ENCODE data around the gene RAB30. TPM values are rescaled to one million over a fixed set of nuclear protein-coding genes. Genes with fewer than 3 reads are reported as not detected.

Gene RAB30
- total and polyA plus RNA-seq, 2 donors from 2014 or later: 3.1 to 15.2 TPM

DNA sequence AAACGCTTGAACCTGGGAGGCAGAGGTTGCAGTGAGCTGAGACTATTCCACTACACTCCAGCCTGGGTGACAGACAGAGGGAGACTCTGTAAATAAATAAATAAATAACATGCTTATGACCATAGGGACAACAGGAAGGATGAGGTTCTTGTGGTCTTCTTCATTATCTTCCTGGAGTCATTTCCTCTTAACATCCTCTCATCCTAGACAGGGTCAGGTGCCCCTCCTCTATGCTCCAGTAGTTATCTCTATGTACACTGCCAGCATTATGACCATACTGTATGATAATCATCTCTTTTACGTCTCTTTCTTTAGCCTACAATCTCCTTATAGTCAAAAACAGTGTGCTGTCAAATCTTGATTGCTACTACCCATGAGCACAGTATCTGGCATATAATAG lies 17.7 kb downstream of the RAB30 start:
- DNase-seq: no peak
- no peak for TF ChIP-seq CTCF (IDR thresholded peaks at IDR 0.05; ENCODE audit: borderline replicate concordance, extremely low read depth, insufficient read depth)
- Histone ChIP-seq H3K27ac (ENCODE audit: low read depth in 2 of 2, low read length in 2 of 2) (no peak overlapping the region), H3K9me3 (ENCODE audit: control insufficient read depth in 2 of 3, insufficient read depth in 1 of 3, low read length in 3 of 3) (no peaks in the 10 kb centered on the region), H3K36me3 (ENCODE audit: control insufficient read depth in 2 of 3, insufficient read depth in 3 of 3, low read length in 3 of 3) (no peaks in the 10 kb centered on the region), H3K27me3 (ENCODE audit: control insufficient read depth, insufficient read depth, low read length) (no peaks in the 10 kb centered on the region), H3K4me1 (ENCODE audit: control insufficient read depth in 2 of 3, insufficient read depth in 2 of 3, low read depth in 1 of 3, low read length in 3 of 3) (no peaks in the 10 kb centered on the region), H3K4me3 (ENCODE audit: low read length in 3 of 3) (no peak overlapping the region), H3K9ac (ENCODE audit: low read length in 3 of 3) (no peak overlapping the region)
- intact Hi-C loops (cut with DNase I): no loop called here
- no peak for FAIRE-seq

- TF ChIP-seq CTCF (IDR thresholded peaks at IDR 0.05; ENCODE audit: borderline replicate concordance, extremely low read depth, insufficient read depth): no peak
- Histone ChIP-seq H3K9ac (ENCODE audit: low read length in 3 of 3) (no peak overlapping the region), H3K4me1 (ENCODE audit: control insufficient read depth in 2 of 3, insufficient read depth in 2 of 3, low read depth in 1 of 3, low read length in 3 of 3) (peaks cover 0 to 3% (median under 1%) of the 10 kb centered on the region in 3 donors), H3K27me3 (ENCODE audit: control insufficient read depth, insufficient read depth, low read length) (no peaks in the 10 kb centered on the region), H3K27ac (ENCODE audit: low read depth in 2 of 2, low read length in 2 of 2) (peak overlapping the region in 1 of 2 donors; percentile 7), H3K36me3 (ENCODE audit: control insufficient read depth in 2 of 3, insufficient read depth in 3 of 3, low read length in 3 of 3) (no peaks in the 10 kb centered on the region), H3K9me3 (ENCODE audit: control insufficient read depth in 2 of 3, insufficient read depth in 1 of 3, low read length in 3 of 3) (no peaks in the 10 kb centered on the region), H3K4me3 (ENCODE audit: low read length in 3 of 3) (no peak overlapping the region)
- intact Hi-C loops (cut with DNase I): no loop called here
- no peak for FAIRE-seq
- DNase-seq: peak in 3 of 5 donors; percentile 48 to 70 (median 56)
Measured at GRCh38 chr11:83051760-83052671, 19.7 kb downstream of the RAB30 start.

DNA sequence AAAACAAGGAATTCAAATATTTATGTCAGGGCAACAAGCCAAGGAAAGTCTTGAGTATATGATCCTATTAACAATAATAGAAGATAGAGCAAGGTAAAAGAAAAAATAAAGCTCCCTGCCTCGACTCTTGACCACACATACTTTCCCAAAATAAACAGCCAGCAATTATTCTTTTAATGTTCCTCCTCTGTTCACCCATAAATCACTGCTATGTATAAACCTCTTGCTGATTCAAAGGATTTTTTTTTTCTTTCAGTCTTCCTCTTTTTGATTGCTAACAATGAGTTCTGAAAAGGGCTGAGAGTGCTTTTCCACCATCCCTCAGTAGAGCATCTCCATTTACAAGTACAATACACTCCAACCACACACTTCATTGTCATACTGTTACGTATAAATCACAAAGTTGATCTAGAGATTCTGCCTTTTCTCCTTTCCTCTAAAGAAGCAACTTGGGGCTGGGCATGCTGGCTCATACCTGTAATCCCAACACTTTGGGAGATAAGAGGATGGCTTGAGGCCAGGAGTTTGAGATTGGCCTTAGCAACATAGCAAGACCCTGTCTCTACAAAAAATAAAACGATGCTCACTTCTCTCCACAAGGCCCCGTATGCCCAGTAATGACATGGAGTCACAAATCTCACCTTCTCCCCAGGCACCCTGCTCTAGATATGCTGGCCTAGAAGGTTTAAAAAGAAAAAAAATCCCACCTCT lies 24.0 kb downstream of the RAB30 start:
- H3K27ac ChIP-seq (ENCODE audit: low read depth in 2 of 2, low read length in 2 of 2): no peak overlapping the region
- no peak for FAIRE-seq

More for the DNA sequence above, 24.0 kb downstream of the RAB30 start:
- DNase-seq: no peak
- H3K9me3 ChIP-seq (ENCODE audit: control insufficient read depth in 2 of 3, insufficient read depth in 1 of 3, low read length in 3 of 3): no peaks in the 10 kb centered on the region
- H3K27me3 ChIP-seq (ENCODE audit: control insufficient read depth, insufficient read depth, low read length): no peaks in the 10 kb centered on the region
- H3K36me3 ChIP-seq (ENCODE audit: control insufficient read depth in 2 of 3, insufficient read depth in 3 of 3, low read length in 3 of 3): no peaks in the 10 kb centered on the region
- TF ChIP-seq CTCF (IDR thresholded peaks at IDR 0.05; ENCODE audit: borderline replicate concordance, extremely low read depth, insufficient read depth): no peak
- no peak overlapping the region for H3K4me3 ChIP-seq (ENCODE audit: low read length in 3 of 3)
- intact Hi-C loops (cut with DNase I): no loop called here
- H3K4me1 ChIP-seq (ENCODE audit: control insufficient read depth in 2 of 3, insufficient read depth in 2 of 3, low read depth in 1 of 3, low read length in 3 of 3): peaks cover 0 to 3% (median 3%) of the 10 kb centered on the region in 3 donors
- no peak overlapping the region for H3K9ac ChIP-seq (ENCODE audit: low read length in 3 of 3)

Measured in kidney (tissue), 14 donors.